GM19438 (cell line): ENCODE data around the gene BTBD9.

Experiments
- ATAC-seq: cut with Tn5 transposase; IDR thresholded peaks from one replicate; pipeline ENCODE4 v1.9.1; 2021; ENCODE audit warnings: low read depth; ENCODE audit not compliant: unreplicated experiment

BTBD9 gene

GRCh38 chr6:38639498-38640215 is at the start of gene BTBD9:
Gene BTBD9, minus strand, starts transcription at chr6:38639929.
- peak; percentile 82 for ATAC-seq

GRCh38 chr6:38688579-38689087 is 48.9 kb upstream of the BTBD9 start:
- no peak for ATAC-seq

- no peak for ATAC-seq
Measured at GRCh38 chr6:38687549-38687948, 47.8 kb upstream of the BTBD9 start.

GRCh38 chr6:38687043-38687353 is 47.3 kb upstream of the BTBD9 start:
- ATAC-seq, result no peak

GRCh38 chr6:38686270-38687042 is 46.7 kb upstream of the BTBD9 start:
- ATAC-seq, result no peak

- no peak for ATAC-seq
Measured at GRCh38 chr6:38684904-38685303, 45.2 kb upstream of the BTBD9 start.

- no peak for ATAC-seq
Measured at GRCh38 chr6:38684237-38684636, 44.5 kb upstream of the BTBD9 start.

- ATAC-seq, result no peak
Measured at GRCh38 chr6:38681850-38682249, 42.1 kb upstream of the BTBD9 start.

- no peak for ATAC-seq
Measured at GRCh38 chr6:38679668-38680067, 39.9 kb upstream of the BTBD9 start.

- ATAC-seq, result no peak
Measured at GRCh38 chr6:38678178-38678760, 38.5 kb upstream of the BTBD9 start.

GRCh38 chr6:38676974-38677544 is 37.3 kb upstream of the BTBD9 start:
- ATAC-seq, result no peak

GRCh38 chr6:38676236-38676973 is 36.7 kb upstream of the BTBD9 start:
- ATAC-seq, result no peak

GRCh38 chr6:38673397-38674165 is 33.9 kb upstream of the BTBD9 start:
- no peak for ATAC-seq

GRCh38 chr6:38671885-38672467 is 32.2 kb upstream of the BTBD9 start:
- ATAC-seq, result no peak

- no peak for ATAC-seq
Measured at GRCh38 chr6:38658418-38659167, 18.9 kb upstream of the BTBD9 start.

GRCh38 chr6:38656896-38657295 is 17.2 kb upstream of the BTBD9 start:
- no peak for ATAC-seq

GRCh38 chr6:38654263-38654662 is 14.5 kb upstream of the BTBD9 start:
- ATAC-seq, result no peak

GRCh38 chr6:38651121-38651784 is 11.5 kb upstream of the BTBD9 start:
- no peak for ATAC-seq
